AG09309 (cell line): ENCODE data around the gene NLRP12.
A peak's percentile ranks its signal among the peaks of the same experiment; 100 is the strongest.

ENCODE experiments used
- DNase-seq: peaks from one replicate; pipeline ENCODE4 v3.0.0-alpha.2; 2010; ENCODE audit warnings: low read depth
- H3K4me3 ChIP-seq: 2 replicates; pipeline ENCODE4 v1.5.1; 2011; ENCODE audit warnings: mild to moderate bottlenecking, low read depth, low read length, moderate library complexity; ENCODE audit not compliant: control insufficient read depth
- CTCF ChIP-seq: IDR thresholded peaks from 2 replicates; pipeline ENCODE4 v1.5.1; 2011; ENCODE audit warnings: mild to moderate bottlenecking, low read depth, low read length, inconsistent platforms; ENCODE audit not compliant: insufficient read depth, control insufficient read depth; ENCODE audit errors: missing control alignments

NLRP12 gene

GRCh38 chr19:53792721-53793433, 31.2 kb downstream of the NLRP12 start:
- peak; percentile 100 for TF ChIP-seq CTCF
- H3K4me3 ChIP-seq: no peak overlapping the region
- peak; percentile 63 for DNase-seq

GRCh38 chr19:53789708-53790678, 34.1 kb downstream of the NLRP12 start:
- no peak overlapping the region for H3K4me3 ChIP-seq
- no peak for TF ChIP-seq CTCF
- no peak for DNase-seq

GRCh38 chr19:53787266-53787665, 36.8 kb downstream of the NLRP12 start:
- no peak for DNase-seq
- TF ChIP-seq CTCF: no peak
- no peak overlapping the region for H3K4me3 ChIP-seq

GRCh38 chr19:53786744-53787143, 37.4 kb downstream of the NLRP12 start:
- no peak for TF ChIP-seq CTCF
- H3K4me3 ChIP-seq: no peak overlapping the region
- DNase-seq: no peak

- no peak overlapping the region for H3K4me3 ChIP-seq
- DNase-seq: no peak
Measured at GRCh38 chr19:53785196-53785889, 38.8 kb downstream of the NLRP12 start.

More at GRCh38 chr19:53785196-53785889, 38.8 kb downstream of the NLRP12 start:
- no peak for TF ChIP-seq CTCF
